Ishikawa (cell line): ENCODE data around the gene HES6.
A peak's percentile ranks its signal among the peaks of the same experiment; 100 is the strongest.

ENCODE experiments used
- CEBPB ChIP-seq: IDR thresholded peaks from 2 replicates; pipeline ENCODE4 v1.6.1; 2012
- CREB1 ChIP-seq: IDR thresholded peaks from 2 replicates; pipeline ENCODE4 v1.6.1; 2012; ENCODE audit warnings: low read depth
- EGR1 ChIP-seq: IDR thresholded peaks from 2 replicates; pipeline ENCODE4 v1.6.1; 2012
- EP300 ChIP-seq: IDR thresholded peaks from 2 replicates; pipeline ENCODE4 v1.6.1; 2012; ENCODE audit warnings: borderline replicate concordance
- FOXM1 ChIP-seq: IDR thresholded peaks from 2 replicates; pipeline ENCODE4 v1.6.1; 2012; ENCODE audit warnings: low read depth, borderline replicate concordance
- NFIC ChIP-seq: IDR thresholded peaks from 2 replicates; pipeline ENCODE4 v1.6.1; 2012
- RAD21 ChIP-seq: IDR thresholded peaks from 2 replicates; pipeline ENCODE4 v1.6.1; 2012; ENCODE audit warnings: low read depth
- TAF1 ChIP-seq: IDR thresholded peaks from 2 replicates; pipeline ENCODE4 v1.6.1; 2012; ENCODE audit warnings: low read depth, mild to moderate bottlenecking
- TCF12 ChIP-seq: IDR thresholded peaks from 2 replicates; pipeline ENCODE4 v1.6.1; 2012; ENCODE audit warnings: low read depth
- TEAD4 ChIP-seq: IDR thresholded peaks from 2 replicates; pipeline ENCODE4 v1.6.1; 2012
- USF1 ChIP-seq: IDR thresholded peaks from 2 replicates; pipeline ENCODE4 v1.6.1; 2012
- YY1 ChIP-seq: IDR thresholded peaks from 2 replicates; pipeline ENCODE4 v1.6.1; 2012; ENCODE audit warnings: low read depth
- ZBTB7A ChIP-seq: IDR thresholded peaks from 2 replicates; pipeline ENCODE4 v1.6.1; 2012; ENCODE audit warnings: low read depth
- TF ChIP-seq, protein P1 (sequence below): IDR thresholded peaks from 2 replicates; pipeline ENCODE4 v1.6.1; 2012
- TF ChIP-seq, protein P2 (sequence below): IDR thresholded peaks from 2 replicates; pipeline ENCODE4 v1.6.1; 2012; ENCODE audit warnings: low read depth, mild to moderate bottlenecking

HES6 gene

DNA sequence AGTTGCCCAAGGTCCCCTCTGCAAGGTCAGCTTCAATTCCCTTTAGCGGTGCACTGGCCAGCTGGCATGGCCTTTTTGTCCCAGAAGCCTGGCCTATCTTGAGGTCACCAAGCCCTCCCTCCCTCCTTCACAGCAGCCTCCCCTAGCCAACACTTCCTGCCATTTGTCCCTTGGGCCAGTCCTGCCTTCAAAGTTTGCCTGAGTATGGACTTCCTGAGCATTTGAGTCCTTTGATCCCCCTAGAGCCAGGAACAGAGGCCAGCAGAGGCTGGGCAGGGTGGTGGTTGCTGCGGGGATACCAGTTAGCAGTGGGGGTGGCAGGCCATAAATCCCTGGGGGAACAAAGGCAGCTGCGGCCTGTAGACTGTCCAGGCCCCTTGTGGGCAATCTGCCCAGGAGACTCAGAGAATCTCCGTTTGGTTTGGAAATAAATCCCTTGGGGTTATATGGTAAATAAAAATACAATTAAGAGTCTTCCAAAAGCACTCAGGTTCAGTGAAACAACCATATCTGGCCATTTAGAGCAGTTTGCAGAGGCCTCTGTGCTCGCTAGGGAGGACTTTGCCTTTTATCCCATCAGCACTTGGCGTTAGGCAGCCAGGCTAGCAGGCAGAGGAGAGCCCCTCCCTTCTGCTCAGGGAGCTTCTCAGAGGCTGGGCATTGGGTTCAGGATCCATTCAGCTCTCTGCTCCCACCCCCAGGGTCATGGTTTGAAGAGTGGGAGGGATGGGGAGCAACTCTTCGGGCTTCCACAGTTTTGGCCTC is 3.1 kb upstream of the HES6 start:
- TF ChIP-seq EP300, result no peak
- TF ChIP-seq, protein P1, sequence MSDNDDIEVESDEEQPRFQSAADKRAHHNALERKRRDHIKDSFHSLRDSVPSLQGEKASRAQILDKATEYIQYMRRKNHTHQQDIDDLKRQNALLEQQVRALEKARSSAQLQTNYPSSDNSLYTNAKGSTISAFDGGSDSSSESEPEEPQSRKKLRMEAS, result no peak
- TF ChIP-seq NFIC, result no peak
- TF ChIP-seq TAF1, result no peak
- no peak for TF ChIP-seq FOXM1
- TF ChIP-seq RAD21, result no peak

DNA sequence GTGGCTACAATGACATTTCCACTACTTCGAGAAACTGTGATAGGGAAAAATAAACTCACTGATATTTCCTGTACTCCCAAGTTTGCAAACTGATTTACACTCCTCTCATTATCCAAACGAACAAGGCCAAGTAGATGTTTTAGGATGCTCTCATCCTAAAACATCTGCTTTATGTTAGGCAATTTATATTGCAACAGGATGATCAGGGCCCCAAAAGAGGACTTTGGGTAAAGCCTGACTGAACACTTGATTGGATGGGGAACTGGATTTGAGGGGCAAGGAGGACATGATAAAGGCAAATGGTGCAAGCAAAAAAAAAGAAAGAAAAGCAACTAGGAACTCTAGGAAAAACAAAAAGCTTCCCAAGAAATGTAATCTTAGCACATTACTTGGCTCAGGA is 2.1 kb upstream of the HES6 start:
- TF ChIP-seq EP300 (no peak), TEAD4 (no peak), RAD21 (no peak), NFIC (no peak), USF1 (no peak), YY1 (no peak), CEBPB (no peak), TCF12 (no peak)
- TF ChIP-seq, protein P2, sequence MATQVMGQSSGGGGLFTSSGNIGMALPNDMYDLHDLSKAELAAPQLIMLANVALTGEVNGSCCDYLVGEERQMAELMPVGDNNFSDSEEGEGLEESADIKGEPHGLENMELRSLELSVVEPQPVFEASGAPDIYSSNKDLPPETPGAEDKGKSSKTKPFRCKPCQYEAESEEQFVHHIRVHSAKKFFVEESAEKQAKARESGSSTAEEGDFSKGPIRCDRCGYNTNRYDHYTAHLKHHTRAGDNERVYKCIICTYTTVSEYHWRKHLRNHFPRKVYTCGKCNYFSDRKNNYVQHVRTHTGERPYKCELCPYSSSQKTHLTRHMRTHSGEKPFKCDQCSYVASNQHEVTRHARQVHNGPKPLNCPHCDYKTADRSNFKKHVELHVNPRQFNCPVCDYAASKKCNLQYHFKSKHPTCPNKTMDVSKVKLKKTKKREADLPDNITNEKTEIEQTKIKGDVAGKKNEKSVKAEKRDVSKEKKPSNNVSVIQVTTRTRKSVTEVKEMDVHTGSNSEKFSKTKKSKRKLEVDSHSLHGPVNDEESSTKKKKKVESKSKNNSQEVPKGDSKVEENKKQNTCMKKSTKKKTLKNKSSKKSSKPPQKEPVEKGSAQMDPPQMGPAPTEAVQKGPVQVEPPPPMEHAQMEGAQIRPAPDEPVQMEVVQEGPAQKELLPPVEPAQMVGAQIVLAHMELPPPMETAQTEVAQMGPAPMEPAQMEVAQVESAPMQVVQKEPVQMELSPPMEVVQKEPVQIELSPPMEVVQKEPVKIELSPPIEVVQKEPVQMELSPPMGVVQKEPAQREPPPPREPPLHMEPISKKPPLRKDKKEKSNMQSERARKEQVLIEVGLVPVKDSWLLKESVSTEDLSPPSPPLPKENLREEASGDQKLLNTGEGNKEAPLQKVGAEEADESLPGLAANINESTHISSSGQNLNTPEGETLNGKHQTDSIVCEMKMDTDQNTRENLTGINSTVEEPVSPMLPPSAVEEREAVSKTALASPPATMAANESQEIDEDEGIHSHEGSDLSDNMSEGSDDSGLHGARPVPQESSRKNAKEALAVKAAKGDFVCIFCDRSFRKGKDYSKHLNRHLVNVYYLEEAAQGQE, result no peak

GRCh38 chr2:238240757-238241711 is 1.2 kb upstream of the HES6 start:
- peak; percentile 54; the same call in 1 of the 2 replicates for TF ChIP-seq TCF12
- TF ChIP-seq USF1, result no peak
- no peak for TF ChIP-seq TEAD4
- TF ChIP-seq FOXM1, result no peak
- TF ChIP-seq, protein P2, result no peak
- no peak for TF ChIP-seq RAD21
- no peak; the same call in 1 of the 2 replicates for TF ChIP-seq NFIC
- no peak for TF ChIP-seq CREB1
- no peak; the same call in 1 of the 2 replicates for TF ChIP-seq ZBTB7A
- TF ChIP-seq, protein P1, result peak; percentile 71; the same call in 1 of the 2 replicates
- peak; percentile 79 for TF ChIP-seq EGR1
- no peak for TF ChIP-seq TAF1
- no peak for TF ChIP-seq YY1
- TF ChIP-seq CEBPB, result no peak
- TF ChIP-seq EP300, result no peak

DNA sequence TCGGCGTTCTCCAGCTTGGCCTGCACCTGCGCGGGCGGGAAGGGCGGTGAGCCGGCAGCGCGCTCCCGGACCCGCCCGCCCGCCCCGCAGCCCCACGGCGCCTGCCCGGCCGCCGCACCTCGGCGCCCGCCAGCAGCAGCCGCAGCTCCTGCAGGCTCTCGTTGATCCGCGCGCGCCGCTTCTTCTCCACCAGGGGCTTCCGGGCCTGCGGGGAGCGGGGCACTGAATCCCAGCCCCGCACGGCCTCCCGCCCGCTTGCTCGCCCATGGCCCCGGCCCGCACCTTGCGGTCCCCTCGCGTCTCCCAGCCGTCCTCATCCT is 335 bp downstream of the HES6 start:
- no peak for TF ChIP-seq TCF12
- TF ChIP-seq, protein P1, result no peak
- no peak for TF ChIP-seq RAD21
- no peak for TF ChIP-seq TEAD4

DNA sequence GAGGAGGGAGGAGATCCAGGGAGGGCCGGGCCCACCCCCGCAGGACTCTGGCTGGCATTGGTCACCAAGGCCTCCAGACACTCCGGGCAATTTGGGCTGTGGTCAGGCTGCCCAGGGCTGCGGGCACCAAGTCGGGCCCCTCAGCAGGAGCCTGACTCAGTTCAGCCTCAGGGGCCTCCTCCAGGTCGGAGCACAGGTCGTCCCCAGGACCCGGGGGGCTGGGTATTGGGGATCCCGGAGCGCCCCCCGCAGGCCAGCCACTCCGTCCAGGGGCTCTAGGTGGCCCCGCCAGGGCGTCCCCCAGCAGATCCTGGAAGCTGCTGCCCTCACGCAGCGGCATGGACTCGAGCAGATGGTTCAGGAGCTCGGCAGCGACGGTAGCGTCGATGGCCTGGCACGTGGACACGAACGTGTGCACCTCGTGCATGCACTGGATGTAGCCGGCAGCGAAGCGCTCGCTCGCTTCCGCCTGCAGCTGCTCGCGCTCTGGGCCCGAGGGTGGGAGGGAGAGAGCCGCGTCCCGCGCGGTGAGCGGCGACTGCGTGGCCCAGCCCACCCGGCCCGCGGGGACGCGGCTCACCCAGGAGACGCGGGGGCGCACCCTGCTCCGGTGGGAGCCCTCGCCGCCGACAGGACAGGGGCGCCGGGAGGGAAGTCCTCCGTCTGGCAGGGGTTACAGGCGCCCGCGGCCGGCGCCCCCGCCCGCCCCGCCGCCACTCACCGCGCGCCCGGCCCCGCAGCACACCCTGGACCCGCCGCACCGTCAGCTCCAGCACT is 884 bp downstream of the HES6 start:
- TF ChIP-seq, protein P1, result peak; percentile 99
- TF ChIP-seq RAD21, result no peak
- TF ChIP-seq ZBTB7A, result 0 out of 2 replicates have a peak, but pooled peaks have one; percentile 29
- TF ChIP-seq USF1, result 0 out of 2 replicates have a peak, but pooled peaks have one; percentile 37
